Measurements from ENCODE around the gene PCDHA2.
"Not testable (repeated sequence)": the region's sequence is repeated elsewhere in the genome, so short reads cannot be mapped to it uniquely, and the experiment has no call there.

The PCDHA2 gene

GRCh38 chr5:140821375-140822280, 27.0 kb downstream of the PCDHA2 start, which contains the start of gene PCDHA5:
PCDHA5 (plus strand) TSS chr5:140821613.
- DNase-seq (ENCODE audit: low read depth): no peak

- no peak for DNase-seq (ENCODE audit: low read depth)
These were observed 27.6 kb downstream of the PCDHA2 start for GRCh38 chr5:140822281-140822629.

- not testable (repeated sequence) for DNase-seq (ENCODE audit: low read depth)
These were observed 28.3 kb downstream of the PCDHA2 start for GRCh38 chr5:140822969-140823368.

GRCh38 chr5:140823475-140823874, 28.8 kb downstream of the PCDHA2 start:
- no peak for DNase-seq (ENCODE audit: low read depth)

GRCh38 chr5:140827704-140828361, 33.2 kb downstream of the PCDHA2 start, which contains the start of gene PCDHA6:
PCDHA6 (plus strand) TSS chr5:140827960; CDS start chr5:140828092, 132 bp downstream.
- DNase-seq (ENCODE audit: low read depth): no peak

- DNase-seq (ENCODE audit: low read depth): no peak
These were observed 33.7 kb downstream of the PCDHA2 start for GRCh38 chr5:140828362-140828737.

- DNase-seq (ENCODE audit: low read depth): not testable (repeated sequence)
These were observed 35.2 kb downstream of the PCDHA2 start for GRCh38 chr5:140829511-140830501.

GRCh38 chr5:140833993-140834392, 39.3 kb downstream of the PCDHA2 start, which contains the start of gene PCDHA7:
PCDHA7 (plus strand) TSS chr5:140834269; CDS start chr5:140834384, 115 bp downstream.
- DNase-seq (ENCODE audit: low read depth): no peak

- not testable (repeated sequence) for DNase-seq (ENCODE audit: low read depth)
These were observed 39.9 kb downstream of the PCDHA2 start for GRCh38 chr5:140834439-140835008.

- DNase-seq (ENCODE audit: low read depth): no peak
These were observed 41.2 kb downstream of the PCDHA2 start for GRCh38 chr5:140835622-140836510.

- no peak for DNase-seq (ENCODE audit: low read depth)
These were observed 46.6 kb downstream of the PCDHA2 start, which contains the start of gene PCDHA8 for GRCh38 chr5:140840978-140841962. PCDHA8 (plus strand) TSS chr5:140841187; CDS start chr5:140841322, 135 bp downstream.

GRCh38 chr5:140842798-140843733, 48.4 kb downstream of the PCDHA2 start:
- no peak for DNase-seq (ENCODE audit: low read depth)

Measured in stromal cell of bone marrow (primary cell).